Measurements from ENCODE around the gene GMPPA.

The GMPPA gene

GRCh38 chr2:219488149-219488843 is 10.4 kb upstream of the GMPPA start:
- Histone ChIP-seq H3K9ac (no peak overlapping the region), H3K4me1 (peaks cover 0 to 8% (median 0%) of the 10 kb centered on the region in 10 experiments; a peak in 2 of 20 replicates), H3K36me3 (no peaks in the 10 kb centered on the region), H3K27me3 (peaks cover 32 to 47% (median 37%) of the 10 kb centered on the region in 11 experiments), H3K4me2 (no peak overlapping the region), H3K4me3 (no peak overlapping the region), H4K20me1 (peaks cover 0 to 46% (median 6%) of the 10 kb centered on the region in 11 experiments; a peak in 10 of 22 replicates), H3K27ac (no peak overlapping the region), H3K9me3 (replicated peaks in 1 of 11) (no peaks in the 10 kb centered on the region)
- TF ChIP-seq Cebpa-rat (IDR thresholded peaks at IDR 0.05): no peak

- H4K20me1 ChIP-seq: peaks cover 0 to 45% (median 5%) of the 10 kb centered on the region in 11 experiments; a peak in 9 of 22 replicates
- TF ChIP-seq Cebpa-rat (IDR thresholded peaks at IDR 0.05): no peak
- H3K27me3 ChIP-seq: peaks cover 27 to 42% (median 34%) of the 10 kb centered on the region in 11 experiments
- H3K9me3 ChIP-seq (replicated peaks in 1 of 11): no peaks in the 10 kb centered on the region
- H3K9ac ChIP-seq: no peak overlapping the region
- no peak overlapping the region for H3K4me2 ChIP-seq
- H3K4me3 ChIP-seq: no peak overlapping the region
- H3K36me3 ChIP-seq: no peaks in the 10 kb centered on the region
- H3K4me1 ChIP-seq: peaks cover 0 to 8% (median 0%) of the 10 kb centered on the region in 10 experiments; a peak in 2 of 20 replicates
- no peak overlapping the region for H3K27ac ChIP-seq
Observed at GRCh38 chr2:219488844-219489194, 9.9 kb upstream of the GMPPA start.

DNA sequence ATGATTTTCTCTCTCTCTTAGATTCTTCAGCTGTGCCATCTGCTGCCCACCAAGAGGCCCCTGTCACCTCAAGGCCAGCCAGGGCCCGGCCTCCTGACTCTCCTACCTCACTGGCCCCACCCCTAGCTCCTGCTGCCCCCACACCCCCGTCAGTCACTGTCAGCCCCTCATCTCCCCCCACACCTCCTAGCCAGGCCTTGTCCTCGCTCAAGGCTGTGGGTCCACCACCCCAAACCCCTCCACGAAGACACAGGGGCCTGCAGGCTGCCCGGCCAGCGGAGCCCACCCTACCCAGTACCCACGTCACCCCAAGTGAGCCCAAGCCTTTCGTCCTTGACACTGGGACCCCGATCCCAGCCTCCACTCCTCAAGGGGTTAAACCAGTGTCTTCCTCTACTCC is 9.4 kb upstream of the GMPPA start:
- Histone ChIP-seq H3K4me1 (peaks cover 0 to 8% (median 0%) of the 10 kb centered on the region in 10 experiments; a peak in 2 of 20 replicates), H3K27ac (no peak overlapping the region), H3K36me3 (no peaks in the 10 kb centered on the region), H3K27me3 (peaks cover 22 to 40% (median 31%) of the 10 kb centered on the region in 11 experiments), H4K20me1 (peaks cover 0 to 40% (median under 1%) of the 10 kb centered on the region in 11 experiments; a peak in 8 of 22 replicates), H3K4me2 (no peak overlapping the region), H3K4me3 (no peak overlapping the region), H3K9me3 (replicated peaks in 1 of 11) (no peaks in the 10 kb centered on the region), H3K9ac (no peak overlapping the region)
- no peak for TF ChIP-seq Cebpa-rat (IDR thresholded peaks at IDR 0.05)

- peaks cover 0 to 11% (median under 1%) of the 10 kb centered on the region in 10 experiments; a peak in 9 of 20 replicates for H3K4me1 ChIP-seq
- H3K9me3 ChIP-seq (replicated peaks in 1 of 11): no peaks in the 10 kb centered on the region
- H3K27me3 ChIP-seq: peaks cover 16 to 40% (median 31%) of the 10 kb centered on the region in 11 experiments
- H3K9ac ChIP-seq: no peak overlapping the region
- no peaks in the 10 kb centered on the region for H3K36me3 ChIP-seq
- no peak for TF ChIP-seq Cebpa-rat (IDR thresholded peaks at IDR 0.05)
- H4K20me1 ChIP-seq: peaks cover 0 to 32% (median 0%) of the 10 kb centered on the region in 11 experiments; a peak in 6 of 22 replicates
- no peak overlapping the region for H3K4me2 ChIP-seq
- no peak overlapping the region for H3K27ac ChIP-seq
- no peak overlapping the region for H3K4me3 ChIP-seq
Observed at GRCh38 chr2:219490186-219490585, 8.5 kb upstream of the GMPPA start.

DNA sequence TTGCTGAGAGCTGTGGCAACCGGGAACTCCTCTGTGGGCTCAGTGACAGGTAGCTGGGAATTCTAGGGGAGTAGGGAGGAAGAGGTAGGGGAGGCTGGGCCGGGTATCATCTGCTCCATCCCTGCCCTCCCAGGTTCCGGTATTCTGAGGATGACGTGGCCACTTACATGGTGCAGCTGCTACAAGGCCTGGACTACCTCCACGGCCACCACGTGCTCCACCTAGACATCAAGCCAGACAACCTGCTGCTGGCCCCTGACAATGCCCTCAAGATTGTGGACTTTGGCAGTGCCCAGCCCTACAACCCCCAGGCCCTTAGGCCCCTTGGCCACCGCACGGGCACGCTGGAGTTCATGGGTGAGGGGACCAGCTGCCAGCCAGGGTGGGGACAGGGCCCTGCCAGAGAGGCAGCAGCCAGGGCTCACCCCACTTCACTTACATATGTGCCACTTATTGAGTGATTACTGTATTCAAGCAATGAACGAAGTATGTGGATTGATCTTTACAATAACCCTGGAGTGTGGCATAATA is 8.0 kb upstream of the GMPPA start:
- TF ChIP-seq Cebpa-rat (IDR thresholded peaks at IDR 0.05): no peak
- no peak overlapping the region for H3K4me3 ChIP-seq
- H3K4me2 ChIP-seq: no peak overlapping the region
- H3K4me1 ChIP-seq: peaks cover 0 to 16% (median 5%) of the 10 kb centered on the region in 10 experiments; a peak in 14 of 20 replicates
- peaks cover 0 to 32% (median 0%) of the 10 kb centered on the region in 11 experiments; a peak in 7 of 22 replicates for H4K20me1 ChIP-seq
- peaks cover 16 to 40% (median 31%) of the 10 kb centered on the region in 11 experiments for H3K27me3 ChIP-seq
- H3K27ac ChIP-seq: no peak overlapping the region
- no peaks in the 10 kb centered on the region for H3K36me3 ChIP-seq
- H3K9me3 ChIP-seq (replicated peaks in 1 of 11): no peaks in the 10 kb centered on the region
- H3K9ac ChIP-seq: no peak overlapping the region

DNA sequence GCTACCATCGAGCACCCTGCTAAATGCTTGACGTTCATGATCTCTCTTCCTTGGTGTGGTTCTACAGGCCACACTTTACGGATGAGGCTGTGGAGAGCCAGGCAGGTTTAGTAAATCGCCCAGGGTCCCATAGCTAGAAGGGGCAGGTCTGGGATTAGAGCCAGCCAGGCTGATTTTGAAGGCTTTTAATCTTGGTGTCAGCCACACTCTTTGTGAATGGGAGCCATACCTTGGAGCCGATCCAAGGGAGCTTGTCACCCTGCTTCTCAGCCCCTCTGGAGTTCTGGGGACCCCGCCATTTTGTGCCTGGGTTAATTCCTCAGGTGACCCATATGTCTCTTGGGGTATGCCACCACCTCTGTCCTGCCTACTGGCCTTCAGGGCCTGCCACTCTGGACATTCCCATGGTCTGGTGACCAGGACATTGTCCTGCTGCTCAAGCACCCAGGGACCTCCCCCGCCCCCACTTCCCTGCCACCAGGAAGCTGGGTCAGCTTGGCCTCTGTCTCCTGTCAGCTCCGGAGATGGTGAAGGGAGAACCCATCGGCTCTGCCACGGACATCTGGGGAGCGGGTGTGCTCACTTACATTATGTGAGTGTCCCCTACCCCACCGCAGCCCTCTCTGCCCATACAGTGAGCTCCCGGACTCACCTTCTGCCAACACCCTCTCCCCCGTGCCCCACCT is 7.3 kb upstream of the GMPPA start:
- H3K9me3 ChIP-seq (replicated peaks in 1 of 11): no peaks in the 10 kb centered on the region
- H3K4me1 ChIP-seq: peaks cover 0 to 18% (median 13%) of the 10 kb centered on the region in 10 experiments; a peak in 14 of 20 replicates
- TF ChIP-seq Cebpa-rat (IDR thresholded peaks at IDR 0.05): no peak
- H3K9ac ChIP-seq: no peak overlapping the region
- no peak overlapping the region for H3K4me2 ChIP-seq
- H3K27ac ChIP-seq: no peak overlapping the region
- H4K20me1 ChIP-seq: peaks cover 0 to 32% (median 0%) of the 10 kb centered on the region in 11 experiments; a peak in 6 of 22 replicates
- no peaks in the 10 kb centered on the region for H3K36me3 ChIP-seq
- peaks cover 16 to 40% (median 31%) of the 10 kb centered on the region in 11 experiments for H3K27me3 ChIP-seq
- no peak overlapping the region for H3K4me3 ChIP-seq

DNA sequence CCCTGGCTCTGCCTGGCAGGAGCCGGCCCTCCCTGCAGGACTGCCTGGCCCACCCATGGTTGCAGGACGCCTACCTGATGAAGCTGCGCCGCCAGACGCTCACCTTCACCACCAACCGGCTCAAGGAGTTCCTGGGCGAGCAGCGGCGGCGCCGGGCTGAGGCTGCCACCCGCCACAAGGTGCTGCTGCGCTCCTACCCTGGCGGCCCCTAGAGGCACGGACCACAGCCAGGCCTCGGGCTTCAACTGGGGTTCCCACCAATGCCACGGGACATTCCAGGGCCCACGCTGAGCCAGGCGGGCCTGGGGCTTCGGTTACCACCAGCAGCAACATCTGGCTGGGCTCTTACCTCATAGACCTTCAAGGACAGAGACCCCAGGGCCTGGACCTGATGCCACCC is 6.1 kb upstream of the GMPPA start:
- Histone ChIP-seq H3K4me1 (peaks cover 0 to 26% (median 18%) of the 10 kb centered on the region in 10 experiments; a peak in 17 of 20 replicates), H3K36me3 (no peaks in the 10 kb centered on the region), H3K27me3 (peaks cover 24 to 43% (median 35%) of the 10 kb centered on the region in 11 experiments), H3K27ac (no peak overlapping the region), H3K9me3 (replicated peaks in 1 of 11) (no peaks in the 10 kb centered on the region), H4K20me1 (peaks cover 0 to 36% (median 0%) of the 10 kb centered on the region in 11 experiments; a peak in 7 of 22 replicates), H3K4me2 (no peak overlapping the region), H3K9ac (no peak overlapping the region), H3K4me3 (no peak overlapping the region)
- no peak for TF ChIP-seq Cebpa-rat (IDR thresholded peaks at IDR 0.05)

DNA sequence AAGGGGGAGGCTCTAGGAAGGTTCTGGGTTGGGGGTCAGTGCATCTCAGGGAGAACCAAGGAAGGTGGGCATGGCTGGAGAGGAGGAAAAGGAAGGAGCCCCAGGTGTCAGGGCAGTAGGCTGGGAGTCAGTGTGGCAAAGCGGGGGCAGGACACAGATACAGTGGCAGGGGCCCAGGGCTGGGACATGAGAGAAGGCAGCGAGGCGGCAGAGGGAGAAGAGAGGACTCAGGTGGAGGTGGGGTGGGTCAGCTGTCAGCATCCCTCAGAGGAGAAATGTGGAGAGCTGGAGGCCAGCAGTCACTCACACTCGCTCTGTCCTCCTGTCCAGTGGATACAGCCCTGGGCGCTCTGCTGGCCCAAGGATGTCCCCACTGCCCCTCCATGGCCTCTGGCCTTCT is 5.6 kb upstream of the GMPPA start:
- Histone ChIP-seq H3K27me3 (peaks cover 30 to 45% (median 40%) of the 10 kb centered on the region in 11 experiments), H3K36me3 (no peaks in the 10 kb centered on the region), H3K4me2 (no peak overlapping the region), H3K9me3 (replicated peaks in 1 of 11) (no peaks in the 10 kb centered on the region), H4K20me1 (peaks cover 0 to 36% (median 0%) of the 10 kb centered on the region in 11 experiments; a peak in 6 of 22 replicates), H3K27ac (no peak overlapping the region), H3K9ac (no peak overlapping the region), H3K4me1 (peaks cover 5 to 31% (median 23%) of the 10 kb centered on the region in 10 experiments; a peak in 18 of 20 replicates), H3K4me3 (no peak overlapping the region)
- no peak for TF ChIP-seq Cebpa-rat (IDR thresholded peaks at IDR 0.05)
